Measurements from ENCODE around the gene SIGLEC14.

Gene SIGLEC14

GRCh38 chr19:51668216-51668615 lies 21.6 kb upstream of the SIGLEC14 start:
- no peaks in the 10 kb centered on the region for H3K9me3 ChIP-seq (ENCODE audit: control insufficient read depth, low read length)
- H3K4me2 ChIP-seq (ENCODE audit: low read length, poor library complexity, severe bottlenecking), result no peak overlapping the region
- H3K18ac ChIP-seq (ENCODE audit: low read depth in 1 of 2, low read length in 2 of 2), result no peak overlapping the region
- H2AK5ac ChIP-seq (ENCODE audit: low read length, severe bottlenecking), result no peak overlapping the region
- H2BK120ac ChIP-seq (ENCODE audit: low read depth, low read length), result no peak overlapping the region
- no peak overlapping the region for H3K9ac ChIP-seq (ENCODE audit: low read length)
- H4K91ac ChIP-seq (ENCODE audit: low read length), result no peak overlapping the region
- H3K4me3 ChIP-seq (ENCODE audit: insufficient read depth in 1 of 2, low read depth in 1 of 2, low read length in 2 of 2), result no peak overlapping the region
- no peaks in the 10 kb centered on the region for H3K36me3 ChIP-seq (ENCODE audit: control insufficient read depth in 1 of 2, insufficient read depth in 2 of 2, low read depth in 1 of 2, low read length in 2 of 2)
- H3K23ac ChIP-seq (ENCODE audit: low read length in 2 of 2), result no peak overlapping the region
- H2BK12ac ChIP-seq (ENCODE audit: low read length in 2 of 2), result no peak overlapping the region
- WGBS, result no CpG with 5 or more reads among the region's 3 CpGs
- no peak overlapping the region for H4K8ac ChIP-seq (ENCODE audit: low read length)
- no peak overlapping the region for H3K14ac ChIP-seq (ENCODE audit: low read length in 2 of 2)
- no peaks in the 10 kb centered on the region for H3K4me1 ChIP-seq (ENCODE audit: control insufficient read depth, insufficient read depth, low read depth, low read length)
- H2BK5ac ChIP-seq (ENCODE audit: low read depth, low read length, poor library complexity, severe bottlenecking), result no peak overlapping the region
- DNase-seq, result no peak
- H3K27ac ChIP-seq (ENCODE audit: low read length, poor library complexity, severe bottlenecking), result no peak overlapping the region
- H2BK15ac ChIP-seq (ENCODE audit: low read depth, poor library complexity, severe bottlenecking), result no peak overlapping the region
- no peak overlapping the region for H2AFZ ChIP-seq (ENCODE audit: low read depth, low read length)
- no peak overlapping the region for H3K4ac ChIP-seq (ENCODE audit: low read depth in 1 of 2, low read length in 2 of 2)
- H3K27me3 ChIP-seq (ENCODE audit: control insufficient read depth in 1 of 2, insufficient read depth in 1 of 2, low read length in 2 of 2), result peaks cover 0 to 5% of the 10 kb centered on the region in 2 experiments
- no peaks in the 10 kb centered on the region for H3K79me1 ChIP-seq (replicated peaks; ENCODE audit: low read length, poor library complexity, severe bottlenecking)

DNA sequence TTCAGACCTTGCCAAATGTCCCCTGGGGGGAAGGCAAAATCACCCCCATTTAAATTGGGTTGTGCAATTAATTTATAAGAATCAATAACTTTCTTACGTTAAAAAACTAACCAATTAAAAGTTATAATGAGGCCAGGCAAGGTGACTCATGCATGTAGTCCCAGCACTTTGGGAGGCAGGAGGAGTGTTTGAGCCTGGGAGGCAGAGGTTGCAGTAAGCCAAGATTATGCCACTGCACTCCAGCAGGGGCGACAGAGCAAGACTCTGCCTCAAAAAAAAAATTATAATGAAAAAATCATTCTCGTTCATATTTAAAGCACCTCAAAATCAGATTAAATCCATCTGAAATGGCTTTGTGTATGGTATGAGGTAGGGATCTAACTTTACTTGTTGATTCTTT lies 18.4 kb upstream of the SIGLEC14 start:
- Histone ChIP-seq H3K79me1 (replicated peaks; ENCODE audit: low read length, poor library complexity, severe bottlenecking) (no peaks in the 10 kb centered on the region), H3K36me3 (ENCODE audit: control insufficient read depth in 1 of 2, insufficient read depth in 2 of 2, low read depth in 1 of 2, low read length in 2 of 2) (no peaks in the 10 kb centered on the region), H4K91ac (ENCODE audit: low read length) (no peak overlapping the region), H3K23ac (ENCODE audit: low read length in 2 of 2) (no peak overlapping the region), H3K27ac (ENCODE audit: low read length, poor library complexity, severe bottlenecking) (no peak overlapping the region), H2AK5ac (ENCODE audit: low read length, severe bottlenecking) (no peak overlapping the region), H2AFZ (ENCODE audit: low read depth, low read length) (no peak overlapping the region), H2BK120ac (ENCODE audit: low read depth, low read length) (no peak overlapping the region), H3K18ac (ENCODE audit: low read depth in 1 of 2, low read length in 2 of 2) (no peak overlapping the region), H3K14ac (ENCODE audit: low read length in 2 of 2) (no peak overlapping the region), H3K9me3 (ENCODE audit: control insufficient read depth, low read length) (no peaks in the 10 kb centered on the region), H2BK5ac (ENCODE audit: low read depth, low read length, poor library complexity, severe bottlenecking) (no peak overlapping the region), H2BK15ac (ENCODE audit: low read depth, poor library complexity, severe bottlenecking) (no peak overlapping the region), H2BK12ac (ENCODE audit: low read length in 2 of 2) (no peak overlapping the region), H3K4me3 (ENCODE audit: insufficient read depth in 1 of 2, low read depth in 1 of 2, low read length in 2 of 2) (no peak overlapping the region), H3K4ac (ENCODE audit: low read depth in 1 of 2, low read length in 2 of 2) (no peak overlapping the region), H4K8ac (ENCODE audit: low read length) (no peak overlapping the region), H3K9ac (ENCODE audit: low read length) (no peak overlapping the region), H3K4me2 (ENCODE audit: low read length, poor library complexity, severe bottlenecking) (no peak overlapping the region), H3K4me1 (ENCODE audit: control insufficient read depth, insufficient read depth, low read depth, low read length) (no peaks in the 10 kb centered on the region), H3K27me3 (ENCODE audit: control insufficient read depth in 1 of 2, insufficient read depth in 1 of 2, low read length in 2 of 2) (peaks cover 0 to 5% of the 10 kb centered on the region in 2 experiments)
- no peak for DNase-seq
- 80% methylated on average over 1 of the region's 3 CpGs for WGBS

- Histone ChIP-seq H3K4me2 (ENCODE audit: low read length, poor library complexity, severe bottlenecking) (no peak overlapping the region), H3K4me1 (ENCODE audit: control insufficient read depth, insufficient read depth, low read depth, low read length) (no peaks in the 10 kb centered on the region), H4K8ac (ENCODE audit: low read length) (no peak overlapping the region), H2BK5ac (ENCODE audit: low read depth, low read length, poor library complexity, severe bottlenecking) (no peak overlapping the region), H2BK120ac (ENCODE audit: low read depth, low read length) (no peak overlapping the region), H3K27ac (ENCODE audit: low read length, poor library complexity, severe bottlenecking) (no peak overlapping the region), H3K9ac (ENCODE audit: low read length) (no peak overlapping the region), H3K4ac (ENCODE audit: low read depth in 1 of 2, low read length in 2 of 2) (no peak overlapping the region), H3K36me3 (ENCODE audit: control insufficient read depth in 1 of 2, insufficient read depth in 2 of 2, low read depth in 1 of 2, low read length in 2 of 2) (no peaks in the 10 kb centered on the region), H3K23ac (ENCODE audit: low read length in 2 of 2) (no peak overlapping the region), H2BK12ac (ENCODE audit: low read length in 2 of 2) (no peak overlapping the region), H3K14ac (ENCODE audit: low read length in 2 of 2) (no peak overlapping the region), H2AK5ac (ENCODE audit: low read length, severe bottlenecking) (no peak overlapping the region), H2BK15ac (ENCODE audit: low read depth, poor library complexity, severe bottlenecking) (no peak overlapping the region), H3K4me3 (ENCODE audit: insufficient read depth in 1 of 2, low read depth in 1 of 2, low read length in 2 of 2) (no peak overlapping the region), H3K27me3 (ENCODE audit: control insufficient read depth in 1 of 2, insufficient read depth in 1 of 2, low read length in 2 of 2) (peaks cover 0 to 5% of the 10 kb centered on the region in 2 experiments), H3K18ac (ENCODE audit: low read depth in 1 of 2, low read length in 2 of 2) (no peak overlapping the region), H2AFZ (ENCODE audit: low read depth, low read length) (no peak overlapping the region), H3K79me1 (replicated peaks; ENCODE audit: low read length, poor library complexity, severe bottlenecking) (no peaks in the 10 kb centered on the region), H3K9me3 (ENCODE audit: control insufficient read depth, low read length) (no peaks in the 10 kb centered on the region), H4K91ac (ENCODE audit: low read length) (no peak overlapping the region)
- WGBS, result no CpG with 5 or more reads among the region's 1 CpG
- DNase-seq, result no peak
These were observed 17.5 kb upstream of the SIGLEC14 start for GRCh38 chr19:51664131-51664530.

- Histone ChIP-seq H2BK12ac (ENCODE audit: low read length in 2 of 2) (no peak overlapping the region), H3K79me1 (replicated peaks; ENCODE audit: low read length, poor library complexity, severe bottlenecking) (no peaks in the 10 kb centered on the region), H2BK5ac (ENCODE audit: low read depth, low read length, poor library complexity, severe bottlenecking) (no peak overlapping the region), H2AFZ (ENCODE audit: low read depth, low read length) (no peak overlapping the region), H3K27ac (ENCODE audit: low read length, poor library complexity, severe bottlenecking) (no peak overlapping the region), H2BK15ac (ENCODE audit: low read depth, poor library complexity, severe bottlenecking) (no peak overlapping the region), H3K36me3 (ENCODE audit: control insufficient read depth in 1 of 2, insufficient read depth in 2 of 2, low read depth in 1 of 2, low read length in 2 of 2) (no peaks in the 10 kb centered on the region), H3K4me3 (ENCODE audit: insufficient read depth in 1 of 2, low read depth in 1 of 2, low read length in 2 of 2) (no peak overlapping the region), H3K9ac (ENCODE audit: low read length) (no peak overlapping the region), H3K27me3 (ENCODE audit: control insufficient read depth in 1 of 2, insufficient read depth in 1 of 2, low read length in 2 of 2) (peaks cover 0 to 5% of the 10 kb centered on the region in 2 experiments), H3K4me2 (ENCODE audit: low read length, poor library complexity, severe bottlenecking) (no peak overlapping the region), H3K4me1 (ENCODE audit: control insufficient read depth, insufficient read depth, low read depth, low read length) (no peaks in the 10 kb centered on the region), H3K23ac (ENCODE audit: low read length in 2 of 2) (no peak overlapping the region), H2AK5ac (ENCODE audit: low read length, severe bottlenecking) (no peak overlapping the region), H2BK120ac (ENCODE audit: low read depth, low read length) (no peak overlapping the region), H3K14ac (ENCODE audit: low read length in 2 of 2) (no peak overlapping the region), H3K9me3 (ENCODE audit: control insufficient read depth, low read length) (no peaks in the 10 kb centered on the region), H4K91ac (ENCODE audit: low read length) (no peak overlapping the region), H4K8ac (ENCODE audit: low read length) (no peak overlapping the region), H3K4ac (ENCODE audit: low read depth in 1 of 2, low read length in 2 of 2) (no peak overlapping the region), H3K18ac (ENCODE audit: low read depth in 1 of 2, low read length in 2 of 2) (no peak overlapping the region)
- 40% methylated on average over 3 of the region's 3 CpGs for WGBS
- no peak for DNase-seq
These were observed 17.0 kb upstream of the SIGLEC14 start for GRCh38 chr19:51663650-51664049.
